HG02970 (cell line): ENCODE results near the gene FLRT2.

Source experiments
- ATAC-seq: cut with Tn5 transposase; IDR thresholded peaks from one replicate; pipeline ENCODE4 v1.9.1; 2021; ENCODE audit warnings: mild to moderate bottlenecking, moderate library complexity, moderate number of reproducible peaks; ENCODE audit not compliant: unreplicated experiment, low FRiP score

Gene FLRT2

DNA sequence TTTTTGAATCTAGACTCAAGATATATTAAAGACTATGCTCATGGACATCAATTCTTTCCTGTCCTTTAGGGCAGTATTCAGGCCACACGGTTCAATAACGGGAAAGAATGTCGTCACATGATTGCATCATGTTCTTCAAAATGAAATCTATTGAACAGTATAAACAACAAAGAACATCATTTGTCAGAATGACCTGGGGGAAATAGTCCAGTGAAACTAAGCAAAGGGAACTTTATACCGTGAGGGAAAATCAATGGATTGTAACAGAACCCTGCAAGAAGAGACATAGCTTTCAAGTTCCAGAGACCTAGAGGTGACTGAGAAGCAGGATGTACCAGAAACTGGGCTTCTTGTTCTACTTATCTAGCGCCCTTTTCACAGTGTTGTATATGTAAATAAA is 32.7 kb downstream of the FLRT2 start:
- no peak for ATAC-seq

GRCh38 chr14:85564841-85565527 is 35.0 kb downstream of the FLRT2 start:
- no peak for ATAC-seq

- ATAC-seq, result no peak
Measured at GRCh38 chr14:85565862-85566296, 35.9 kb downstream of the FLRT2 start.

GRCh38 chr14:85566603-85567002 is 36.7 kb downstream of the FLRT2 start:
- ATAC-seq, result no peak

- no peak for ATAC-seq
Measured at GRCh38 chr14:85572011-85572410, 42.1 kb downstream of the FLRT2 start.

GRCh38 chr14:85572845-85573244 is 42.9 kb downstream of the FLRT2 start:
- no peak for ATAC-seq

- ATAC-seq, result no peak
Measured at GRCh38 chr14:85573406-85573805, 43.5 kb downstream of the FLRT2 start.

GRCh38 chr14:85574853-85575616 is 45.1 kb downstream of the FLRT2 start:
- no peak for ATAC-seq

GRCh38 chr14:85575617-85575898 is 45.6 kb downstream of the FLRT2 start:
- ATAC-seq, result no peak

DNA sequence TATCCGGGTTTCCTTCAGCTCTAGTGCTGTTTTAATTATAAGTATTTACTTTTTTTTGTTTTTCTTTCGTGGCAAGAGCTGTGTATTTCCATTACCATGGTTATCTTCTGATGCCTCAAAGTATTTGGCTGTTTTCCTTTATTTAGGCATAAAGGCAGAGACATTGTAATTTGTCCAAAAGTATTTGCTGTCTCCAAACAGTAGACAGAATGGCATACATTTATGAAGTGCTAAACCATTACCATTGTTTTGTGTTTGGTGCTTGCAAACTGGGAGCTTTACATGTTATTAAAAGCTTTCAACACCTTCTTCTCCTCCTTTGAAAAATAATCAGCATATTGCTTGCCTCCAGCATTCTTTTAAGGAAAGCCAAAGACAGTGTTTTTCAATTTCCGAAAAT is 46.3 kb downstream of the FLRT2 start:
- ATAC-seq, result no peak

DNA sequence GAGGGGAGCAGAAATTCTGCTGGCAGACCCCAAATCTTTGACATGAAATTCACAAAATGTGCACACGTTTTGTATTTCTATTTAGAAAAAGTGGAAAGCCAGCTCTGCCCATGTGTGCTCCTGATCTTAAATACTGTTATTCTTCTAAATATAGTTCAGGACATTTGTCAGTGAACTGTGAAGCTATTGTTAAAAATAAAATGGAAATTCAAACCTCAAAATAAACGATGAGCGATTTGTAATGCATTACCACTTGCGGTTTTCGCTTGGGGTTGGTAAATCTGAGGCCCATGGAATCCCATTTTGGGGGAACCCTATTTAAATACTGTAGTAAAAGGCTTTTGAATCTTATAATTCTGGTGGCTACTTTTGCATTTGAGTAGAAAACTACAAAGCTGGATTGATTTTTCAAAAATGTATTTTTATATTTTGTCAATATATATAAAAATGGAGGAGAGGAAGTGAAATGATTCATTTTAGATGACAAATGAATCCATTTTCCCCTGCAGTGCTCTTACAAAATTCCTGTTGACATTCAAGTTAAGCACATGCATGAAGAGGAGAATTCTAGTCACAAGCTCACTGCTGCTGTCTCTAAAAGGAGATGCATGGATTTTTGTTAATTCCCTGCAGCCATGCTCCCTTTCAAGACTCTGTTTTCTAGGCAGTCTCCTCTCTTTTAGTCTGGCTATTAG is 47.1 kb downstream of the FLRT2 start:
- ATAC-seq, result no peak

DNA sequence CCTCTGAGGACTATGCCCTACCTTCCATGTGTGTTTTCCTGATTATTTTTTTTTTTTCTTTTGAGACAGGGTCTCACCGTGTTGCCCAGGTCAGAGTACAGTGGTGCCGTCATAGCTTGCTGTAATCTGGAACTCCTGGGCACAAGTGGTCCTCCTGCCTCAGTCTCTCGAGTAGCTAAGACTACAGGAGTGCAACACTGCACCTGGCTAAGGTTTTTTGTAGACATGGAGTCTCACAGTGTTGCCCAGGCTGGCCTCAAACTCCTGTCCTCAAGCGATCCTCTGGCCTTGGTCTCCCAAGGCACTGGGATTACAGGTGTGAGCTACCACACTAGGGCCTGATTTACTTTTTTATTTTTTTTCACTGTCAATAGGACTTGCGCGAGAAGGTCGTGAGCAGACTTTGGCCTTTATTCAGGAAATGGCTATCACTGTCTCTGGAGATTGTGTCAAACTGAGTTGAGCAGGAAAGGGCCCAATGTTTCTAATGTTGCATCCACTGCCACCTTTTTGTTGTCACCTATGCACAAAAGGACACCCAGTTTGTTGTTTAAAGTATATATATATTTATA is 47.7 kb downstream of the FLRT2 start:
- no peak for ATAC-seq

GRCh38 chr14:85578357-85578756 is 48.4 kb downstream of the FLRT2 start:
- ATAC-seq, result no peak

GRCh38 chr14:85578930-85579329 is 49.0 kb downstream of the FLRT2 start:
- no peak for ATAC-seq

GRCh38 chr14:85579942-85580341 is 50.0 kb downstream of the FLRT2 start:
- no peak for ATAC-seq

DNA sequence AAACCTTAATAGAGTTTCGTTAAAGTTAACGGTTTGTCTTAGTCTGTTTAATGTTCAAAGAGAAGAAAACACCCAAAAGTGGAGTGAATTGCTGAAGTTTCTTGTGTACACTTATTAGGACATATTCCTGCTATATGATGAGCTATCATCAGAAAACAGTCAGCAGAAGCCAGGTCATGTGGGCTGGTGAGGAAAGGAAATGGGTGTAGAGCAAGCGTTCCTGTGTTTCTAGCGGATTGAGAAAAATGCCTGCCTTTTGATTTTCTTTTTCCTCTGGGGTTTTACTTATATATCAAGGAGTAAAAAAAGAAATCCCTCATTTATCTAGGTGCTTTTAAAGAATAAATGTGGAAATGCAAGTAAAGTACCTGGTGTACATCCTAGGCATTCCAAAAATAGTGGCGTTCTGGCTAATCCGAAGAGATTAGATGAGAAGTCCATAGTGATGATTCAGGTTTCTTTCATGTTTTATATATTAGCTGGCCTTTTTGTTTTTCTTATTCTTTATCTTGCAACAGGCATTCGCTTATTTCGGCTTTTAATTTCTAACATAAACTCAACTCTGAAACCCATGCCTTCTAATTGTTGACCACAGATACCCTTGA is 50.7 kb downstream of the FLRT2 start:
- no peak for ATAC-seq

DNA sequence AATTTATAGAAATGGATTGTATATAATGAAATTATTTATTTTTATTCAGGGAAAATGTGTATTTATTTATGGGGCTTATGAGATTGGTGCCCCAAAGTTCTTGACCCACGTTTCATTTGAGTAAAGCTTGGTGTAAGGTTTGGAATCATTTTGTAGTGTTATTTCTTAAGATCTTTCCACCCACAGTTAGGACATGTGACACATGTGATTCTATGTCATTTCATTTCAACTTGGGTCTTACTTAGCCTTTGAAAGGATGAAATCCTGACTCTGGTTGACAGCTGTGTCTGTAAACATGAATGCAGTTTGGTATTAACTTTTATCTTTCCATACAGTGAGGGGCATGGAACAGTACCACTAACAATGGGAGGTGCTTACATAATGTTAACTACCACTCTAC is 51.7 kb downstream of the FLRT2 start:
- ATAC-seq, result no peak

DNA sequence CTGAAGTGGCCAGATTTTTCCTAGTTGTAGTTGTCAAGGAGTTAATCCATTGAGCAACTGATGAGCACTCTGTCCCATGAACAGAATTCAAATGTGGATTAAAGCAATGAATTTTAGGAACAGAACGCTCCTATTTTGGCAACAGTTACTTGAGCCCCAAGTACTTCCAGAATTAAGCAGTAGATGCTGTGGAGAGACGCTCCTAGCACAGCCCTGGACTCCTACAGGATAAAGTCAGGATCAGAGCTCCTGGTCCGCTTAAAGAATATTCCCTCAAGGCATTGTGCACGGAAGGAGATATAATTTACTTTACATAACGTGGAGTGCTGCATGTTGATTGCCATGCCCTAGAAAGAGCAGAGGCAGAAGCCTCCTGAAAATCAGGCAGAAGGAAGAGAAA is 53.4 kb downstream of the FLRT2 start:
- no peak for ATAC-seq

DNA sequence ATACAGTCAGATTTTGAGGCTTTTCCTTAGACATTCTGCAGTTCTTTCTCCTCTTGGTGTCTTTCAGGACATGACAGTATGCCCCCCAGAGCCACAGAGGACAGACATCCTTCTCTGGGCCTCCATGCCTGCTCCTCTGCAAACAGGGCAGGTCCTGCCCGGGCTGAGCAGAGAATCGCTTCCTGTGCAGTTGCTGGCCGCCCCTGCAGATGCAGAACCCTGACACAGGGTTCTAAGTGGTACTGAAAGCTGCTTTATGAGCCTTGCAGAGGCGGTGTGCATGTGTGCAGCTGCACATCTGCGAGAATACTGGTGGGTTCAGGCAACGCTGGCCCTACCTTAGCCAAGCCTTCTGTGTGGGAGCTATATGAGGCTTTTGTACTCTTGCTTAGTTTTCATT is 54.5 kb downstream of the FLRT2 start:
- no peak for ATAC-seq

DNA sequence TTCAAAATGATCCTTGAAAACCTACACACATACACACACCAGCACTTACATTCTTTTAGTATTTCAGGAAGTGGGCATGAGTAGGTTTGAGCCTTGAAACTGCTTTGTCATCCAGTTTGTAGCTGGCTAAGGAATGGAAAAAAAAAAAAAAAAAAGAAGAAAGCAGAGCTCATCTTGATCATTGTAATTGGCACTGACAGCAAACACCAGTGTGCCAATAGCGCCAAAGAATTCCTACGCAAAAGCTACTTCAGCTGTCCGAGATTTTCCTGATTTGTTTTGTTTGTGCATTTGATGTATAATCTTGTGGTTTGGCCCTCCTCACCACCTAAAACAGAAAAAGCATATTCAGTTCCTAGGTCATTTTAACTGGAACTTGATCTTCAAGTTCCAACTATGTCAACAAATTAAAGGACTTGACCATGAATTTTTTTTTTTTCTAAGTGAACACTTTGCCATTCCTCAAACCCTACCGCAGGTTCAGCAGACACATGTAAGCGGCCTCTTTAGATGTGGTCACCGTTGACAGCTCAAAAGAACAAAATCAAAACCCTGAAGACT is 57.3 kb downstream of the FLRT2 start:
- ATAC-seq, result no peak

DNA sequence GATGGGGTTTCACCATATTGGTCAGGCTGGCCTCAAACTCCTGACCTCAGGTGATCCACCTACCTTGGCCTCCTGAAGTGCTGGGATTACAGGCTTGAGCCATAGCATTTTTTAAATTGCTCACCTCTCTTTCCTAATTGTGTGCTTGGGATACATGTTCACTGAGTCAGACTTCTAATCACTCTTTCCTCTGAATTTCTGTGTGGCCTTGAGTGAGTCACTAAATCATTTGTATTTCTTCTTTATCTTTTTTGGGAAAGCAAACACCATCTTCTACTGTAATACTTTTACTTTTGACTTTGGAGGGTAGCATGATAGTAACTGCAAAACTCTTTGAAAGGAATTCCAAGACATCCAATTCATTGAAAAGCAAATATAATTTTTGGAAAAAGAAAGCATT is 60.8 kb downstream of the FLRT2 start:
- no peak for ATAC-seq
